ENCODE results near the gene MED9.

MED9 gene

GRCh38 chr17:17503566-17504130 is 26.8 kb downstream of the MED9 start:
- Mint-ChIP-seq H3K4me3 (no peak overlapping the region), H3K4me1 (no peaks in the 10 kb centered on the region), H3K9me3 (no peaks in the 10 kb centered on the region), H3K36me3 (no peaks in the 10 kb centered on the region), H3K27ac (no peak overlapping the region)
- DNase-seq (ENCODE audit: low spot score in 2 of 2) (no peak), ATAC-seq (no peak)

- no peaks in the 10 kb centered on the region for H3K36me3 Mint-ChIP-seq
- H3K4me1 Mint-ChIP-seq: peaks cover under 1% of the 10 kb centered on the region
- no peak overlapping the region for H3K27ac Mint-ChIP-seq
- H3K9me3 Mint-ChIP-seq: no peaks in the 10 kb centered on the region
- DNase-seq (ENCODE audit: low spot score in 2 of 2) (no peak), ATAC-seq (no peak)
- no peak overlapping the region for H3K4me3 Mint-ChIP-seq
These were observed 27.7 kb downstream of the MED9 start for GRCh38 chr17:17504341-17505140.

- ATAC-seq: no peak
- no peaks in the 10 kb centered on the region for H3K9me3 Mint-ChIP-seq
- no peak for DNase-seq (ENCODE audit: low spot score in 2 of 2)
- peaks cover 6% of the 10 kb centered on the region for H3K4me1 Mint-ChIP-seq
- no peak overlapping the region for H3K4me3 Mint-ChIP-seq
- H3K27ac Mint-ChIP-seq: no peak overlapping the region
- H3K36me3 Mint-ChIP-seq: no peaks in the 10 kb centered on the region
These were observed 28.4 kb downstream of the MED9 start for GRCh38 chr17:17505151-17505550.

- Mint-ChIP-seq H3K9me3 (no peaks in the 10 kb centered on the region), H3K4me3 (no peak overlapping the region), H3K27ac (no peak overlapping the region), H3K4me1 (peaks cover 12% of the 10 kb centered on the region), H3K36me3 (no peaks in the 10 kb centered on the region)
- no peak for DNase-seq (ENCODE audit: low spot score in 2 of 2)
- no peak for ATAC-seq
These were observed 28.9 kb downstream of the MED9 start for GRCh38 chr17:17505610-17506171.

GRCh38 chr17:17506181-17506741 is 29.5 kb downstream of the MED9 start:
- DNase-seq (ENCODE audit: low spot score in 2 of 2) (no peak), ATAC-seq (no peak)
- no peak overlapping the region for H3K4me3 Mint-ChIP-seq
- no peaks in the 10 kb centered on the region for H3K36me3 Mint-ChIP-seq
- H3K27ac Mint-ChIP-seq: no peak overlapping the region
- H3K4me1 Mint-ChIP-seq: peaks cover 17% of the 10 kb centered on the region
- H3K9me3 Mint-ChIP-seq: no peaks in the 10 kb centered on the region

GRCh38 chr17:17506893-17507464 is 30.2 kb downstream of the MED9 start:
- no peak for DNase-seq (ENCODE audit: low spot score in 2 of 2)
- Mint-ChIP-seq H3K4me3 (no peak overlapping the region), H3K27ac (no peak overlapping the region), H3K9me3 (no peaks in the 10 kb centered on the region), H3K36me3 (no peaks in the 10 kb centered on the region), H3K4me1 (peaks cover 21% of the 10 kb centered on the region)
- ATAC-seq: no peak

- ATAC-seq: no peak
These were observed 30.7 kb downstream of the MED9 start for GRCh38 chr17:17507465-17508011.

GRCh38 chr17:17508019-17508535 is 31.3 kb downstream of the MED9 start:
- peak overlapping the region; percentile 26 for H3K27ac Mint-ChIP-seq
- no peak for DNase-seq (ENCODE audit: low spot score in 2 of 2)
- no peak for ATAC-seq
- H3K4me1 Mint-ChIP-seq: peaks cover 24% of the 10 kb centered on the region
- H3K36me3 Mint-ChIP-seq: no peaks in the 10 kb centered on the region
- no peaks in the 10 kb centered on the region for H3K9me3 Mint-ChIP-seq
- no peak overlapping the region for H3K4me3 Mint-ChIP-seq

More at GRCh38 chr17:17507465-17508011, 30.7 kb downstream of the MED9 start:
- H3K27ac Mint-ChIP-seq: no peak overlapping the region
- H3K4me3 Mint-ChIP-seq: no peak overlapping the region
- DNase-seq (ENCODE audit: low spot score in 2 of 2): no peak
- peaks cover 24% of the 10 kb centered on the region for H3K4me1 Mint-ChIP-seq
- H3K9me3 Mint-ChIP-seq: no peaks in the 10 kb centered on the region
- no peaks in the 10 kb centered on the region for H3K36me3 Mint-ChIP-seq

GRCh38 chr17:17508646-17509591 is 32.1 kb downstream of the MED9 start:
- Mint-ChIP-seq H3K4me3 (no peak overlapping the region), H3K36me3 (no peaks in the 10 kb centered on the region), H3K27ac (peak overlapping the region; percentile 96), H3K4me1 (peaks cover 24% of the 10 kb centered on the region), H3K9me3 (no peaks in the 10 kb centered on the region)
- DNase-seq (ENCODE audit: low spot score in 2 of 2): no peak
- ATAC-seq: no peak

GRCh38 chr17:17509601-17510425 is 33.0 kb downstream of the MED9 start:
- no peaks in the 10 kb centered on the region for H3K36me3 Mint-ChIP-seq
- DNase-seq (ENCODE audit: low spot score in 2 of 2): no peak
- ATAC-seq: no peak
- H3K9me3 Mint-ChIP-seq: no peaks in the 10 kb centered on the region
- no peak overlapping the region for H3K4me3 Mint-ChIP-seq
- H3K27ac Mint-ChIP-seq: peak overlapping the region; percentile 96
- H3K4me1 Mint-ChIP-seq: peaks cover 24% of the 10 kb centered on the region

- no peaks in the 10 kb centered on the region for H3K36me3 Mint-ChIP-seq
- peak overlapping the region; percentile 96 for H3K27ac Mint-ChIP-seq
- ATAC-seq (peak; percentile 71), DNase-seq (ENCODE audit: low spot score in 2 of 2) (no peak)
- no peaks in the 10 kb centered on the region for H3K9me3 Mint-ChIP-seq
- peak overlapping the region; percentile 49 for H3K4me3 Mint-ChIP-seq
- H3K4me1 Mint-ChIP-seq: peaks cover 24% of the 10 kb centered on the region
These were observed 33.9 kb downstream of the MED9 start for GRCh38 chr17:17510456-17511292.

GRCh38 chr17:17511293-17511741 is 34.5 kb downstream of the MED9 start:
- no peaks in the 10 kb centered on the region for H3K36me3 Mint-ChIP-seq
- H3K4me3 Mint-ChIP-seq: peak overlapping the region; percentile 49
- ATAC-seq (no peak), DNase-seq (ENCODE audit: low spot score in 2 of 2) (no peak)
- peaks cover 24% of the 10 kb centered on the region for H3K4me1 Mint-ChIP-seq
- H3K9me3 Mint-ChIP-seq: no peaks in the 10 kb centered on the region
- peak overlapping the region; percentile 96 for H3K27ac Mint-ChIP-seq

Data from stimulated activated effector memory CD8-positive, alpha-beta T cell treated with anti-CD3 and anti-CD28 coated beads, Interleukin-12 subunit alpha, Interleukin-12 subunit beta, amount 100 ng/mL, for 72 hours (primary cell).